Activated naive CD4-positive, alpha-beta T cell treated with anti-CD3 and anti-CD28 coated beads for 36 hours (primary cell): ENCODE measurements around the gene AATK. TPM values are rescaled to one million over a fixed set of nuclear protein-coding genes. Genes with fewer than 3 reads are reported as not detected.
"Not testable (repeated sequence)": the region's sequence is repeated elsewhere in the genome, so short reads cannot be mapped to it uniquely, and the experiment has no call there.

Experiments used
- CTCF ChIA-PET: fragments of 350-600 bp; sonication (Branson Sonifier 250); formaldehyde crosslinking; loops from one replicate; lab custom pipeline; 2021; ENCODE audit warnings: antibody characterized with exemption; lab: Charles Lee
- DNase-seq: peaks from one replicate; pipeline ENCODE4 v3.0.0-alpha.2; 2020
- H3K27ac Mint-ChIP-seq: one replicate; pipeline ENCODE4 v1.8.0; 2021; ENCODE audit warnings: mild to moderate bottlenecking, mixed read lengths
- H3K27me3 Mint-ChIP-seq: one replicate; pipeline ENCODE4 v1.8.0; 2021; ENCODE audit warnings: low read depth, mixed read lengths
- H3K36me3 Mint-ChIP-seq: one replicate; pipeline ENCODE4 v1.8.0; 2021; ENCODE audit warnings: low read depth, mixed read lengths
- H3K4me1 Mint-ChIP-seq: one replicate; pipeline ENCODE4 v1.8.0; 2021; ENCODE audit warnings: low read depth, mixed read lengths
- H3K4me3 Mint-ChIP-seq: one replicate; pipeline ENCODE4 v1.8.0; 2021; ENCODE audit warnings: mild to moderate bottlenecking, moderate library complexity, mixed read lengths
- H3K9me3 Mint-ChIP-seq: one replicate; pipeline ENCODE4 v1.8.0; 2021; ENCODE audit warnings: mixed read lengths
- intact Hi-C: fragments of 100-400 bp; cut with micrococcal nuclease; formaldehyde crosslinking; loops from one replicate; pipeline ENCODE4 v1.15.1; 2023
- total RNA-seq, 2 experiments: library from RNA; stranded (reverse); gene quantifications; one replicate each; pipeline ENCODE4 v1.2.3, GENCODE V29; 2021

AATK gene
- total RNA-seq, 2 experiments from 2014 or later: 0.32 TPM; not detected in 1

DNA sequence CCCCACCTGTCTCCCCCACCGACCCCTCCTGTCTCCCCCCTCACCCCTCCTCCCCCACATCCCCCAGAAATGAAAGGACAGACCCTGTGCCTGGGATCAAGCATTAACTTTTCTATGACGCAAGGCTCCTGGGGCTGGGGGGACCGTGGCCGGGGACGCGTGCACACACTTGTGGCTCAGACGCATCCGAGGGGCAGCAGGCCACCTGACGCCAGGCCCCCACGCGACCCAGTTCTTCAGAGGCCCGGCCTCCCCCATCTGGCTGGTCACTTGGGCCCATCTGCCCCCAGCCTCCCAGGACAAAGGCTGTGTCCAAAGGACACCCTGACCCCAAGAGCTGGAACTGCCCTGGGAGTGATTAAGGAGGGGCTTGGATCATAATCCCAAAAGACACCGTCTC is 14.7 kb downstream of the AATK start:
- no peak for DNase-seq
- Mint-ChIP-seq H3K4me3 (no peak overlapping the region), H3K4me1 (no peaks in the 10 kb centered on the region), H3K27me3 (peaks cover 3% of the 10 kb centered on the region), H3K9me3 (no peaks in the 10 kb centered on the region), H3K27ac (peak overlapping the region; percentile 5), H3K36me3 (no peaks in the 10 kb centered on the region)
- CTCF ChIA-PET: no interaction called here
- intact Hi-C loops: no loop called here

DNA sequence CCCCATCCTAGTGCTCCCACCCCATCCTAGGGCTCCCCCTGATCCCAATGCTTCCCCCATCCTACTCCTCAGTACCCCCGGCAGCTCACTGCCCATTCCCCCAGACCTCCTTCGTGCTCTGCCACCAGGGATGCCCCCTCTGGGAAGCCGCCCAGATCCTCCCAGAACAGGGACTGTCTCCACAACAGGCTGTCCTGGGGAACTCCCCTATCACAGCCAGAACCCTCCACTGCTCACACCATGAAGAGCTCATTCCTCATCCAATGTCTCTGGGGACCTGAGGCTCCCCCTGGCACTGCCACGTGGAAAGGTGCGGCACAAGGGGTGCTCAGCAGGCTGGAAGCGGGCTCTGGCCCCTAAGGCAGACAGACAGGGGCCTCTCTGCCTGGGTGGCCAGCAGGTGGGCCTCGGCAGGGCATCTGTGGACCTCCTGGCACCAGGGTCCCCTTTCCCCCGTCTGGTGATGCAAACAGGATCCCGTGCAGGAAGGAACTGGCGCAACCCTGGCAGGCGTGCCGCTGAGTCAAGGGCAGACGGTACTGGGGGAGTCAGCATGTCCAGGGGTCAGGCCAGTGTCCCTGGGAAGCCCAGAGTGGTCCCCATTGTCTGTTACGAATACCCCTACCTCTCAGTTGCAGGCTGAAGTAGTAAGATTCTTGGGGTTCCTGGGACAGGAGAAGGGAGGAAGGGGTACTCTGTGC is 15.5 kb downstream of the AATK start:
- Mint-ChIP-seq H3K27ac (no peak overlapping the region), H3K36me3 (no peaks in the 10 kb centered on the region), H3K4me1 (no peaks in the 10 kb centered on the region), H3K9me3 (no peaks in the 10 kb centered on the region), H3K27me3 (peaks cover 3% of the 10 kb centered on the region), H3K4me3 (no peak overlapping the region)
- CTCF ChIA-PET: no interaction called here
- intact Hi-C loops: no loop called here
- DNase-seq: no peak

DNA sequence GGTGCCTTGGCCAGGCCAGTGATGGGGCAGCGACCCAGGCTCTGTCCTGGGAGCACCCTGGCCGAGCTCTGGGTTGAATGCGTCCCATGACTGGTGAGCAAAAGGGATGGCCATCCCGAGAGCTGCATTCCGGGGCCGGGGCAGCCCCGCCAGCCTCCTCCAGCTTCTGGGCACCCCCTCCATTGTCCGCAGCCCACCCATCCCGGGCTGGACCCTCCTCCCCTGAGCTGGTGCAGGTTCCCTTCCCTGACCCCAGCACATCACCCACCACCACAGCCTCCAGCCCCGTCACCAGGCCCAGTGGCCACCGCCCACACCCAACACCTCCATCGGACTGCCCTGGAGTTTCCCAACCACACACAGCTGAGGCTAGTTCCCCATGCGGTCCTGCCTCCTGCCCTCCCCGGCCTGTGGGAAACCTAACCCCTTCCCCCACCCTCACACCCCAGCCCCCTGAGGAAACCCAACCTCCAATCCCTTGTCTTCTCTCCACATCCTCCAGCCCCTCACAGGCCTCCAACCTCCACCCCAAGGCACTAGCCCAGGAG is 17.0 kb downstream of the AATK start:
- no peak overlapping the region for H3K4me3 Mint-ChIP-seq
- intact Hi-C loops: no loop called here
- H3K36me3 Mint-ChIP-seq: no peaks in the 10 kb centered on the region
- no peak for DNase-seq
- no peaks in the 10 kb centered on the region for H3K4me1 Mint-ChIP-seq
- peaks cover 3% of the 10 kb centered on the region for H3K27me3 Mint-ChIP-seq
- no peak overlapping the region for H3K27ac Mint-ChIP-seq
- CTCF ChIA-PET: no interaction called here
- H3K9me3 Mint-ChIP-seq: no peaks in the 10 kb centered on the region

DNA sequence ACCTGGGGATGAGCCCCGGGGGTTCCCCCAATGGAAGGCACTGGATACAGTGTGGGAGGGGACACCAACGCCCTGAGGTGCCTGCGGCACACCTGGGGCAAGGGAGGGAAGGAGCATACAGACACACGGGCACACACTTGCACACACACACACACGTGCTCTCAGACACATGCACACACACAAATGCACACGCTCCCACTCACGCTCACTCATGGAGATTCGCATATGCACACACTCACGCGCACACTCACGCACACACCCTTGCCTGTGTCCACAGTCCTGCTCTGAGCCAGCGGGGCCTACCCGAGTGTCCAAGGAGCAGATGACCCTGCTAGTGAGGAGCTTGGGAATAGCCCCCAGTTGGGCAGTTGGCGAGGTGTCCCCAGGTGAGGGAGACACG is 17.4 kb downstream of the AATK start:
- Mint-ChIP-seq H3K4me1 (no peaks in the 10 kb centered on the region), H3K27ac (no peak overlapping the region), H3K36me3 (no peaks in the 10 kb centered on the region), H3K27me3 (peaks cover 3% of the 10 kb centered on the region), H3K4me3 (no peak overlapping the region), H3K9me3 (no peaks in the 10 kb centered on the region)
- CTCF ChIA-PET: no interaction called here
- intact Hi-C loops: no loop called here
- DNase-seq: no peak

DNA sequence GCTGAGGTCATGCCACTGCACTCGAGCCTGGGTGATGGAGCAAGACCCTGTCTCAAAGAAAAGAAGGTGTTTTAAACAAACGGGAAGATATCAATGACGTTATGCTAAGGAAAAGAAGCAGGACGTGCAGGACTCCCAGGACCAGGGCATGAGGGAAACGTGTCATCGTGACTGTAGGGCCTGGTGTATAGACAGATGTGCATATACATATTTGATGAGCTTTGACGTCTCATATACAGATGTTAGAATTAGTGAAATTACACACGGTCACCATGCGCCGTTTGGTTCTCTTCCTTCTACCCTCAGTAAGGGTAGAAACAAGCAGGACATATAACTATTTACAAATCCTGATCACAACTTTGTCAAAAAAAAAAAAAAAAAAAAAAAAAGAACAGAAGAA is 18.3 kb downstream of the AATK start:
- H3K36me3 Mint-ChIP-seq: no peaks in the 10 kb centered on the region
- H3K4me1 Mint-ChIP-seq: no peaks in the 10 kb centered on the region
- H3K9me3 Mint-ChIP-seq: no peaks in the 10 kb centered on the region
- intact Hi-C loops: no loop called here
- CTCF ChIA-PET: no interaction called here
- DNase-seq: no peak
- H3K27ac Mint-ChIP-seq: no peak overlapping the region
- peaks cover 3% of the 10 kb centered on the region for H3K27me3 Mint-ChIP-seq
- H3K4me3 Mint-ChIP-seq: no peak overlapping the region

DNA sequence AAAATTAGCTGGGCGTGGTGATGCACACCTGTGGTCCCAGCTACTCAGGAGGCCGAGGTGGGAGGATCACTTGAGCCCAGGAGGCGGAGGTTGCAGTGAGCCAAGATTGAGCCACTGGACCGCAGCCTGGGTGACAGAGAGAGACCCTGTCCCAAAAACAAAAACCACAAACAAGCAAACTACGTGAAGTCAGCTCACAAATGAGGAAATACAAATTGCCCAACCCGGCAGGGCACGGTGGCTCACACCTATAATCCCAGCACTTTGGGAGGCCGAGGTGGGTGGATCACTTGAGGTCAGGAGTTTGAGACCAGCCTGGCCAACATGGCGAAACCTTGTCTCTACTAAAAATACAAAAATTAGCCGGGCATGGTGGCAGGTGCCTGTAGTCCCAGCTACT is 19.8 kb downstream of the AATK start:
- H3K4me1 Mint-ChIP-seq, H3K36me3 Mint-ChIP-seq, H3K9me3 Mint-ChIP-seq, H3K27ac Mint-ChIP-seq, H3K4me3 Mint-ChIP-seq, intact Hi-C loops, CTCF ChIA-PET, DNase-seq, H3K27me3 Mint-ChIP-seq: not testable (repeated sequence)

DNA sequence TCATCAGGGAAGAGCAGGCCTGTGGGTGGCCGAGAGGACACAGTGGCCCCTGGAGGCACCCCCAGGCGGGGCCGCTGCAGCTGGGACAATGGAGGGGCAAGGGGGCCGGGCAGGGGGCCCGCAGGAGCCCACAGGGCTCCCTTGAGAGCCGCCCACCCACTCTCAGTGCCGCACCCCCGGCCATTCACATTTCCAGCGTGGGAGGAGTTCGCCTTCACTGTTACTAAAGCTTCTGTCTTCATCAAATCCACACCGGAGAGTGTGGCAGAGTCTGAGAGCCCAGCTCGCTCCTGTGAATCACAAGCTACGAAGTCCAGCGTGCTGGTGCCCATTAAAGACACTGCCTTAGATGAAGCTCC is 21.6 kb downstream of the AATK start:
- no peak overlapping the region for H3K27ac Mint-ChIP-seq
- intact Hi-C loops: no loop called here

DNA sequence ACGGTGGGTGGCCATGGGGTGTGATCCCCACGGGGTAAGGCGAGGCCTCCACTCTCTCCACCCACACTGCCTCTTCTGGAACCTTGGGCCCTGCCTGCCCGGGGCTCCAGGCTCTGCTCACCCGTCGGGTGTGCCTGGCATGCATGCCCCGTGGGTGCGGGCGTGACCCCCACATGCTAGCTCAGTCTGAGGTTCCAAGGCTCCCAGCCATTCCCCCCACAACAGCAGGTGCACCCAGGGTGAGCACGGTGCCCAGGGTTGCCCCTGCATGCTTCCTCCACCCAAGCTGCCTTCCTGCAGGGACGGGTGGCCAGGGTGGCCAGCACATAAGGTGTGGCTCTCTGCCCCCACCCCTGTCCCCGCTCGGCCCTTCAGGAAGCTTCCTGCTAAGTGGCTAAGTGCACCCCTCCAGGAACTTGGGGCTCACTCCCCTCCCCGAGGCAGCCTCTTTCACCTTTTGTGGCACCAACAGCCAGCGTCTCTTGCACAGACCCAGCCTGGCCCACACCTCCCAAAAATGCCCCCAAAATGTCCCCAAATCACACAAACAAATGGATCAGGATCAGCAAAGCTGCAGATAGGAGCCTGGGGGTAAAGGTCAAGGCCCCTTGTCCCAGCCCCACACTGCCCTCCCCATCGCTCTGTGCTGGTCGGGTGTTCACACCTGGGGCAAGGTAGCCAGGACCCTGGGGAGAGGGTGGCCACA is 22.2 kb downstream of the AATK start:
- H3K36me3 Mint-ChIP-seq: no peaks in the 10 kb centered on the region
- H3K27me3 Mint-ChIP-seq: no peaks in the 10 kb centered on the region
- CTCF ChIA-PET: interaction anchor here (1.0 to 1.3 kb wide), 3 partner anchors 46 to 341 kb away, joined by 3 to 5 read pairs (median 4); no protein-coding TSS in a partner anchor
- no peak overlapping the region for H3K27ac Mint-ChIP-seq
- no peaks in the 10 kb centered on the region for H3K9me3 Mint-ChIP-seq
- intact Hi-C loops: no loop called here
- DNase-seq: no peak
- H3K4me3 Mint-ChIP-seq: no peak overlapping the region
- no peaks in the 10 kb centered on the region for H3K4me1 Mint-ChIP-seq

More for the DNA sequence above, 21.6 kb downstream of the AATK start:
- Mint-ChIP-seq H3K4me3 (no peak overlapping the region), H3K4me1 (no peaks in the 10 kb centered on the region), H3K27me3 (no peaks in the 10 kb centered on the region), H3K9me3 (no peaks in the 10 kb centered on the region), H3K36me3 (no peaks in the 10 kb centered on the region)
- DNase-seq: no peak
- CTCF ChIA-PET: interaction anchor here (1.0 to 1.1 kb wide), 2 partner anchors 46 to 340 kb away, joined by 3 to 7 read pairs; no protein-coding TSS in a partner anchor

DNA sequence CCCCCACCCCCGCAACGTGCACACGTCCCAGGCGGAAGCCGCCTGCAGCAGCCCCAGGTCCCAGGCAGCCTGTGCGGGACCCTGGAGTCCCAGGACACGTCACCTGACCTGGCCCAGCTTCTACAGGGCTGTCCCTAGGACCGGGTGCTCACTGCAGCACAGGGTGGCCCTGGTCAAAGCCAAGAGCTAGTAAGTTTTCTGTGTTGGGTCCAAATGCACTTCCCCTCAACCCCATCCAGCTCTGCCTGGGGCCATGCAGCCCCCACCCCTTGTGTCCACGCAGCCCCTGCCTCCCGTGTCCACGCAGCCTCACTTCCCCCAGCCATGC is 22.9 kb downstream of the AATK start:
- peaks cover 4% of the 10 kb centered on the region for H3K9me3 Mint-ChIP-seq
- H3K4me1 Mint-ChIP-seq: no peaks in the 10 kb centered on the region
- no peak overlapping the region for H3K27ac Mint-ChIP-seq
- H3K4me3 Mint-ChIP-seq: no peak overlapping the region
- intact Hi-C loops: no loop called here
- H3K36me3 Mint-ChIP-seq: no peaks in the 10 kb centered on the region
- CTCF ChIA-PET: interaction anchor here (1.1 to 1.3 kb wide), 2 partner anchors 99 to 342 kb away, joined by 4 to 5 read pairs; no protein-coding TSS in a partner anchor
- no peak for DNase-seq
- no peaks in the 10 kb centered on the region for H3K27me3 Mint-ChIP-seq

DNA sequence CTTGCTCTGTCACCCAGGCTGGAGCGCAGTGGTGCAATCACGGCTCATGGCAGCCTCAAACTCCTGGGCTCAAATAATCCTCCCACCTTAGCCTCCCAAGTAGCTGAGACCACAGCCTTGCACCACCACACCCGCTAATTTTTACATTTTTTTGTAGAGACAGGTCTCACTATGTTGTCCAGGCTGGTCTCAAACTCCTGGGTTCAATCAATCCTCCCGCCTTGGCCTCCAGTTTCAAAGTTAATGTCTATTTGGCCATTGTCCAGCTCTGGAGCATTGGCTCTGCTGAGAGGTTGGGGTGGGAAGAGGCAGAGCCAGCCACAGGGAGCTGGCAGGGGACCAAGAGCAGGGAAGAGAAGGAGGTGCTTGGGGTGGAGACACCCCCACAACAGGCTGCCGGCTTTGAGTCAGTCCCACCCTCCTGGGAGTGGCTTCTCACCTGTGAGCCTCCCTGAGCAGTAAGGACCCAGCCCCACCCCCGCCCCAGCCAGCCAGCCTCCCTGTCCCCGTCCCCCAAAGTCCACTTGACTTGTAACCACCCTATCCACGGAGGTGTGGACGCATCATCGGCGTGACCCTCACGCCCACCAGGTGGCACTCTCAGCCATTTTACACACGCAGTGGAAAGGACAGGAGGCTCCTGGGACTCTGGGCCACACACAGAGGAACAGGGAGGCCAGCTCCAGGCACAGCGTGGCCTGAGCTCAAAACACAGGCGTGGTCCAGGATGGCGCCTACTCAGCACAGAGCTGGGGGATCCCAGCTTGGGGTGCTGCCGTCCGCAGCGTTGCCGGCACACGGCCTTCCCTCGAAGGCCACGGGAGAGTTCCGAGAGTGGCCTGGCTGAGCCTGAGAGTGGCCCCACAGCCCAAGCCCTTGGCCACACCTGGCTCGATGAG is 23.5 kb downstream of the AATK start:
- Mint-ChIP-seq H3K27me3 (no peaks in the 10 kb centered on the region), H3K4me1 (no peaks in the 10 kb centered on the region), H3K4me3 (no peak overlapping the region), H3K9me3 (peaks cover 10% of the 10 kb centered on the region), H3K27ac (no peak overlapping the region), H3K36me3 (no peaks in the 10 kb centered on the region)
- CTCF ChIA-PET: interaction anchor here (0.6 to 1.3 kb wide), 9 partner anchors 39 to 1059 kb away, joined by 3 to 5 read pairs (median 4); no protein-coding TSS in a partner anchor
- intact Hi-C loops: loop anchor here (1.0 kb wide), 2 partner anchors 99 to 342 kb away; no protein-coding TSS in a partner anchor
- DNase-seq: peak; percentile 76

DNA sequence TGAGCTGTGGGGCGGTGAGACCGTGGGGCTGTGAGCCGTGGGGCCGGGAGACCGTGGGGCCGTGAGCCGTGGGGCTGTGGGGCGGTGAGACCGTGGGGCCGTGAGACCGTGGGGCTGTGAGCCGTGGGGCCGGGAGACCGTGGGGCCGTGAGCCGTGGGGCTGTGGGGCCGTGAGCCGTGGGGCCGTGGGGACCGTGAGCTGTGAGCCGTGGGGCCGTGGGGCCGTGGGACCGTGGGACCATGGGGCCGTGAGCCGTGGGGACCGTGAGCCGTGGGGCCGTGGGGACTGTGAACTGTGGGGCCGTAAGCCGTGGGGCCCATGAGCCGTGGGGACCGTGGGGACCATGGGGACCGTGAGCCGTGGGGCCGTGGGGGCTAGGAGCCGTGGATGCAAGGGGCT is 25.3 kb downstream of the AATK start:
- intact Hi-C loops: no loop called here
- no peaks in the 10 kb centered on the region for H3K36me3 Mint-ChIP-seq
- no peaks in the 10 kb centered on the region for H3K4me1 Mint-ChIP-seq
- peaks cover 12% of the 10 kb centered on the region for H3K9me3 Mint-ChIP-seq
- DNase-seq: no peak
- no peaks in the 10 kb centered on the region for H3K27me3 Mint-ChIP-seq
- no peak overlapping the region for H3K27ac Mint-ChIP-seq
- no peak overlapping the region for H3K4me3 Mint-ChIP-seq
- CTCF ChIA-PET: no interaction called here

DNA sequence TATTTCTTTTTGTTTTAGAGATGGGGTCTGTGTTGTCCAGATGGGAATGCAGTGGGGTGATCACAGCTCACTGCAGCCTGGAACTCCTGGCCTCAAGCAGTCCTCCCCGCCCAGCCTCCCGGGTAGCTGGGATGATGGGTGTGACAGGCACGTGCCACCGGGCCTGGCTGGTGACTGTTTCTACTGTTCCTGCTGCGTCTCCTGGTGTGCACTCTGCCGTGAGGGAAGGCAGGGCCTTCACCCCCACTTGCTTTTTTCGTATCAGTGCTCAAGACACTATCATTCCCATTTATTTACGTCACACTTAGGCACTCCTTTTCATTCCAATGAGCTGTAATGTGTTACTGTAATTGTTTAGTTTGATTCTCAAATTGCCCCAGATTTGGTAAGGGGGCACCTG is 26.0 kb downstream of the AATK start:
- no peaks in the 10 kb centered on the region for H3K4me1 Mint-ChIP-seq
- H3K27ac Mint-ChIP-seq: no peak overlapping the region
- CTCF ChIA-PET: no interaction called here
- no peak overlapping the region for H3K4me3 Mint-ChIP-seq
- peaks cover 12% of the 10 kb centered on the region for H3K9me3 Mint-ChIP-seq
- no peaks in the 10 kb centered on the region for H3K27me3 Mint-ChIP-seq
- H3K36me3 Mint-ChIP-seq: no peaks in the 10 kb centered on the region
- intact Hi-C loops: no loop called here
- no peak for DNase-seq
